GM12878 (cell line): ENCODE results near the gene BBLN. TPM values are rescaled to one million over a fixed set of nuclear protein-coding genes. Genes with fewer than 3 reads are reported as not detected.
A peak's percentile ranks its signal among the peaks of the same experiment; 100 is the strongest.

Experiments used
- BRCA1 ChIP-seq: IDR thresholded peaks from 2 replicates; pipeline ENCODE4 v1.6.1; 2011; ENCODE audit warnings: low read depth, low read length, improper control_type of control experiment
- CREB1 ChIP-seq: IDR thresholded peaks from 2 replicates; pipeline ENCODE4 v1.6.1; 2012; ENCODE audit warnings: low read depth, mild to moderate bottlenecking, inconsistent platforms
- CREM ChIP-seq: IDR thresholded peaks from 2 replicates; pipeline ENCODE4 v1.6.1; 2014; ENCODE audit warnings: antibody characterized with exemption, low read depth
- EED ChIP-seq: sonication (generic); IDR thresholded peaks from 2 replicates; pipeline ENCODE4 v1.6.1; 2016; ENCODE audit warnings: antibody characterized with exemption, low read depth
- EP300 ChIP-seq, 2 experiments: fragments of 150-350 bp in 1 of 2; IDR thresholded peaks; 2 replicates each; pipeline ENCODE4 v1.6.1; 2011 to 2012; ENCODE audit warnings: low read depth in 2 of 2, low read length in 2 of 2, borderline replicate concordance in 1 of 2, improper control_type of control experiment in 1 of 2, inconsistent platforms in 1 of 2; ENCODE audit not compliant: control insufficient read depth in 1 of 2
- GABPA ChIP-seq: IDR thresholded peaks from 2 replicates; pipeline ENCODE4 v1.6.1; 2014; ENCODE audit warnings: antibody characterized with exemption, low read depth, mild to moderate bottlenecking, inconsistent platforms
- GATAD2B ChIP-seq: fragments of 450-650 bp; conservative IDR thresholded peaks from 2 replicates; pipeline ENCODE4 v1.6.1; 2017; ENCODE audit warnings: low read depth, mild to moderate bottlenecking, moderate library complexity
- HSF1 ChIP-seq: fragments of 150-350 bp; IDR thresholded peaks from 2 replicates; pipeline ENCODE4 v1.6.1; 2014; ENCODE audit warnings: mild to moderate bottlenecking, low read depth, low read length
- LARP7 ChIP-seq: fragments of 450-650 bp; IDR thresholded peaks from 2 replicates; pipeline ENCODE4 v1.6.1; 2017; ENCODE audit warnings: mild to moderate bottlenecking
- MEF2B ChIP-seq: fragments of 450-650 bp; IDR thresholded peaks from 2 replicates; pipeline ENCODE4 v1.6.1; 2018; ENCODE audit warnings: mild to moderate bottlenecking, moderate library complexity; ENCODE audit not compliant: partially characterized antibody, poor library complexity, severe bottlenecking
- NFIC ChIP-seq: IDR thresholded peaks from 2 replicates; pipeline ENCODE4 v1.6.1; 2012; ENCODE audit warnings: low read depth, mild to moderate bottlenecking, inconsistent platforms, low read length, moderate library complexity
- NKRF ChIP-seq: fragments of 450-650 bp; conservative IDR thresholded peaks from 2 replicates; pipeline ENCODE4 v1.6.1; 2017; ENCODE audit warnings: mild to moderate bottlenecking, moderate library complexity
- ZBTB11 ChIP-seq: fragments of 450-650 bp; formaldehyde crosslinking; IDR thresholded peaks from 2 replicates; pipeline ENCODE4 v1.5.0; 2022; ENCODE audit warnings: mild to moderate bottlenecking, missing genetic modification characterization
- polyA plus RNA-seq, 11 experiments: library from polyadenylated mRNA; depleted of rRNA in 4 of 11; unstranded in 6 of 11; stranded (reverse) in 5 of 11; fragments of >200 nt; fragmentation: Nextera tagmentation in 4 of 11; fragmentation: Illumina TruSeq in 1 of 11; extraction: Ambion mirVana in 4 of 11; extraction: Trizol in 1 of 11; gene quantifications; 1 replicate in 1 of 11; 2 replicates in 10 of 11; pipeline versions ENCODE4 v1.2.1 to v1.2.3, GENCODE V29; 2011 to 2016; ENCODE audit warnings: inconsistent platforms in 2 of 11, missing spikeins in 2 of 11, low read depth in 1 of 11
- total RNA-seq, 4 experiments: library from RNA; depleted of rRNA in 3 of 4; stranded (reverse); fragments of >200 nt in 3 of 4; fragmentation: Illumina TruSeq in 1 of 4; extraction: Trizol in 1 of 4; gene quantifications; 2 replicates each; pipeline versions ENCODE4 v1.2.1 to v1.2.3, GENCODE V29; 2013 to 2021
- TF ChIP-seq, protein P1 (sequence below): fragments of 450-650 bp; IDR thresholded peaks from 2 replicates; pipeline ENCODE4 v1.6.1; 2014; ENCODE audit warnings: mild to moderate bottlenecking
- TF ChIP-seq, protein P2 (sequence below): IDR thresholded peaks from 2 replicates; pipeline ENCODE4 v1.6.1; 2012; ENCODE audit warnings: improper control_type of control experiment, low read depth, low read length; ENCODE audit not compliant: insufficient replicate concordance

The BBLN gene
- total and polyA plus RNA-seq, 10 of the 15 experiments (the other 5 are each of a cell fraction or from before 2014, with no cell fraction given): 3.8 to 194 (median 66.2) TPM

- TF ChIP-seq, protein P1, sequence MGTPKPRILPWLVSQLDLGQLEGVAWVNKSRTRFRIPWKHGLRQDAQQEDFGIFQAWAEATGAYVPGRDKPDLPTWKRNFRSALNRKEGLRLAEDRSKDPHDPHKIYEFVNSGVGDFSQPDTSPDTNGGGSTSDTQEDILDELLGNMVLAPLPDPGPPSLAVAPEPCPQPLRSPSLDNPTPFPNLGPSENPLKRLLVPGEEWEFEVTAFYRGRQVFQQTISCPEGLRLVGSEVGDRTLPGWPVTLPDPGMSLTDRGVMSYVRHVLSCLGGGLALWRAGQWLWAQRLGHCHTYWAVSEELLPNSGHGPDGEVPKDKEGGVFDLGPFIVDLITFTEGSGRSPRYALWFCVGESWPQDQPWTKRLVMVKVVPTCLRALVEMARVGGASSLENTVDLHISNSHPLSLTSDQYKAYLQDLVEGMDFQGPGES: no peak
- TF ChIP-seq CREB1 (peak; percentile 97), CREM (peak; percentile 94), MEF2B (no peak), GABPA (peak; percentile 76), NFIC (no peak), GATAD2B (peak; percentile 1; the same call in 1 of the 2 replicates), EED (0 out of 2 replicates have a peak, but pooled peaks have one; percentile 54), ZBTB11 (CRISPR knock-in tag) (peak; percentile 61), NKRF (peak; percentile 75), LARP7 (peak; percentile 64; the same call in 1 of the 2 replicates), HSF1 (no peak), BRCA1 (no peak), EP300 (IDR thresholded peaks at IDR 0.05; ENCODE audit: borderline replicate concordance in 1 of 2, control insufficient read depth in 1 of 2, low read depth in 2 of 2, low read length in 2 of 2) (no peak)
- TF ChIP-seq, protein P2, sequence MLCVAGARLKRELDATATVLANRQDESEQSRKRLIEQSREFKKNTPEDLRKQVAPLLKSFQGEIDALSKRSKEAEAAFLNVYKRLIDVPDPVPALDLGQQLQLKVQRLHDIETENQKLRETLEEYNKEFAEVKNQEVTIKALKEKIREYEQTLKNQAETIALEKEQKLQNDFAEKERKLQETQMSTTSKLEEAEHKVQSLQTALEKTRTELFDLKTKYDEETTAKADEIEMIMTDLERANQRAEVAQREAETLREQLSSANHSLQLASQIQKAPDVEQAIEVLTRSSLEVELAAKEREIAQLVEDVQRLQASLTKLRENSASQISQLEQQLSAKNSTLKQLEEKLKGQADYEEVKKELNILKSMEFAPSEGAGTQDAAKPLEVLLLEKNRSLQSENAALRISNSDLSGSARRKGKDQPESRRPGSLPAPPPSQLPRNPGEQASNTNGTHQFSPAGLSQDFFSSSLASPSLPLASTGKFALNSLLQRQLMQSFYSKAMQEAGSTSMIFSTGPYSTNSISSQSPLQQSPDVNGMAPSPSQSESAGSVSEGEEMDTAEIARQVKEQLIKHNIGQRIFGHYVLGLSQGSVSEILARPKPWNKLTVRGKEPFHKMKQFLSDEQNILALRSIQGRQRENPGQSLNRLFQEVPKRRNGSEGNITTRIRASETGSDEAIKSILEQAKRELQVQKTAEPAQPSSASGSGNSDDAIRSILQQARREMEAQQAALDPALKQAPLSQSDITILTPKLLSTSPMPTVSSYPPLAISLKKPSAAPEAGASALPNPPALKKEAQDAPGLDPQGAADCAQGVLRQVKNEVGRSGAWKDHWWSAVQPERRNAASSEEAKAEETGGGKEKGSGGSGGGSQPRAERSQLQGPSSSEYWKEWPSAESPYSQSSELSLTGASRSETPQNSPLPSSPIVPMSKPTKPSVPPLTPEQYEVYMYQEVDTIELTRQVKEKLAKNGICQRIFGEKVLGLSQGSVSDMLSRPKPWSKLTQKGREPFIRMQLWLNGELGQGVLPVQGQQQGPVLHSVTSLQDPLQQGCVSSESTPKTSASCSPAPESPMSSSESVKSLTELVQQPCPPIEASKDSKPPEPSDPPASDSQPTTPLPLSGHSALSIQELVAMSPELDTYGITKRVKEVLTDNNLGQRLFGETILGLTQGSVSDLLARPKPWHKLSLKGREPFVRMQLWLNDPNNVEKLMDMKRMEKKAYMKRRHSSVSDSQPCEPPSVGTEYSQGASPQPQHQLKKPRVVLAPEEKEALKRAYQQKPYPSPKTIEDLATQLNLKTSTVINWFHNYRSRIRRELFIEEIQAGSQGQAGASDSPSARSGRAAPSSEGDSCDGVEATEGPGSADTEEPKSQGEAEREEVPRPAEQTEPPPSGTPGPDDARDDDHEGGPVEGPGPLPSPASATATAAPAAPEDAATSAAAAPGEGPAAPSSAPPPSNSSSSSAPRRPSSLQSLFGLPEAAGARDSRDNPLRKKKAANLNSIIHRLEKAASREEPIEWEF: no peak
Observed at GRCh38 chr9:128159784-128160602, at the start of gene BBLN (continued).
